SK-MEL-5 (cell line): Measurements from ENCODE around the gene TLE4. TPM values are rescaled to one million over a fixed set of nuclear protein-coding genes. Genes with fewer than 3 reads are reported as not detected.

Experiments
- DNase-seq: peaks from one replicate; pipeline ENCODE4 v3.0.0-alpha.2; 2016; ENCODE audit warnings: low read depth, low spot score
- in situ Hi-C: cut with HindIII; loops from 2 replicates; pipeline ENCODE4 v1.10.0; 2016; ENCODE audit warnings: low sequenced_read_pairs, high pct_unique_total_duplicates, low pct_unique_long_range_greater_than_20kb
- total RNA-seq: library from RNA; depleted of rRNA; stranded (reverse); fragments of >200 nt; shearing (Covaris generic); gene quantifications from 2 replicates; pipeline ENCODE4 v1.2.3, GENCODE V29; 2014

TLE4 gene
- total RNA-seq, 1 experiment from 2014 or later, result 1.3 TPM

- in situ Hi-C loops, result no loop called here
- no peak for DNase-seq
Observed at GRCh38 chr9:79667120-79667519, 95.4 kb downstream of the TLE4 start.

DNA sequence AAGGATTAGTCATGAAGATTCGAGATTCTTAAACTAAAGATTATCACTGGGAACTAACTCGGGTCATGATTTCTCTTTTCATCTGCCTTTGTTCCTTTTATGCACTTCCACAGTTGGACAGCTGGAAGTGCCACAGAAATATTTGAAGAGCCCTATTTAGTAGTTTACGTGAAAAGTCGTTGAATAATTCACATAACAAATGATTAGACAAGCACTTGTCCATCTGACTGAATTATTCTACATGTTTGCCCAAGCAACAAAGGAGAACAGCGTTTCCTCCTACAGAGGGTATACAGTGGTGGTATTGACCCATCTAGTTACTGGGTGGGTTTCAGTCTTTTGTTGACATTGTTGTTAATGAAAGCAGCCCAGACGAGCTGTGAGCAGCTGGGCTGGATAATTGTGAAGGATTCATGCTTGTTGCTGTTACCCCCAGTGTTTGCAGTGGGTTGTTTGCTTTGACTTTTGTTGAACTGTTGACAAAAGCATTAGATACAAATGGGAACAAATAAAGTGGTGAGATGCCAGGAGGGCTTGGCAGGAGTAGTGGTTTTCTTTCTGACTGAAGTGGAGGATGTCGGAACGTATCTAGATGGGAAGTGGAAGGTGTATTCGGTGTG, 96.2 kb downstream of the TLE4 start:
- in situ Hi-C loops, result no loop called here
- no peak for DNase-seq

DNA sequence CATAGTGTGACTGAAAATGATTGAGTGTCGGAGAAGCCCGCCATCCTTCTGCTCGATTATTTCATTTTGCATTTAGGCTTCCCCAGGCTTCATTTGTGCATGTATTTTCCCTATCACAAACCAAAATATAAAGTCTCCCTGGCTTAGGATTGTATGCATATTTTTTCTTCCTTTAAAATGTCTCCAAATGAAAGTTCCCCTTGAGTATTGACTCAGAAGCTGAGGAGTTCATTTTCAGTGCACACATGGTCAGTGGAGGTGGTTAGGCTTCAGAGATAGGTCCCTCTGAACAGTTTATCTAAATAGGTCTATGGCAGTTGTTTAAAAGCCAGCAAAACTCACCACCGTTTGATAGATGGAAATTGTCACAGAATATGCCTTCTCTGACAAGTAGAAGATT, 97.2 kb downstream of the TLE4 start:
- no peak for DNase-seq
- in situ Hi-C loops, result no loop called here

GRCh38 chr9:79670269-79670961, 98.7 kb downstream of the TLE4 start:
- in situ Hi-C loops, result no loop called here
- no peak for DNase-seq

DNA sequence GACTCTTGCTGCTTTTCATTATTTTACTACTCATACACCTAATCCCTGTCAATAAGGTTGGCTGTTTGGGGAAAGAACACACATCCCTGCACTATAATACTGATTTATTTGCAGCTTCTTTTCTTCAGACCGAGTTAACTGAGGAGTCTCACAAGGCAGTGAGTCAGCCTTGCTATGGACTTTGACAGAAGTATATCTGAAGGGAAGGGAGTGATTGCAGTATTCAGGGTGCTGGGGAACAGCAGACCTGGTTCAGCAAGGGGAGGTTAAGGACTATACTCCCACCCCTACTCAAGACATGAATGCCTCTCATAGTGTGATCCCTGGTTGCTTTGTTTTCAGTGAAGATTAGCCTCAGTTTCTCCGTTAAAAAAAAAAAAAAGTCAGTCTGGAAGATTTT, 99.8 kb downstream of the TLE4 start:
- DNase-seq, result no peak
- in situ Hi-C loops, result no loop called here

DNA sequence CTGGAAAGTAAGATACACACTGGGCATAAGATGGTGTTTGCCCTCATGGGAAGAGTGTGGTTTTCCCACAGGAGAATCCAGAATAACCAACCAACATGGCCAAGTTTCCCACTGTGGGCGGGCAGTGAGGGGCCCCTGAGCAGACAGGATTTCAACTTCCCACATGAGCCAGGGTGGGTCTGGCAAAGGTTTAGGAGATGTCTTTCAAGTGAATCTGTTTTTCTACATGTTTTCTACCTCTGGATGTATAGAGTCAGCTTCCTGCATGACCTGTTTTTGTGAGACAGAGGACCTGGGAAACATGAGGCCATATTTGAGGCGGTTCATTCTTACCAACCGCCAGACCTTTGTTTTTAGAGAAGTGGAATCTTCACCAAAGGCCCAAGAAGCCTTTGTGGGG, 100.5 kb downstream of the TLE4 start:
- no peak for DNase-seq
- in situ Hi-C loops, result no loop called here

GRCh38 chr9:79672891-79673290, 101.1 kb downstream of the TLE4 start:
- in situ Hi-C loops, result no loop called here
- DNase-seq, result no peak

DNA sequence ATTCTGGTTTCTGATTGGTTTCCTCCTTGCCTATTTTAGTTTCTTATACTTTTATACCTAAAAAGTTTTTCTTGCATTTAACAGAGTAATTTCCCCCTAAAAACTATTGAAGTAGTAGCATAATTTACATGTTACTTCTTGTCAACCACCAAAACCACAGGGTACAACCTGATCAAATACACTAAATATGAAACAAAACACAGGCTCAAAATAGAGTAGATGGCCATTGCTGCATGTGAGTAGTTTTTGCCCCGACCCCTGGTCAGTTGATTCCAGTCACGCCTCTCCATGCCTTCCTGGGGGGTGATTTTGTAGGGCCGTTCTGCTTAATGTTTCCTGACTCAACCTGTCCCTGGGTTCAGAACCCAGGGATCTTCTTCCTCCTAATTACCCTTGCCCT, 101.8 kb downstream of the TLE4 start:
- no peak for DNase-seq
- in situ Hi-C loops, result no loop called here

- no peak for DNase-seq
- in situ Hi-C loops, result no loop called here
Observed at GRCh38 chr9:79674052-79674777, 102.5 kb downstream of the TLE4 start.

- in situ Hi-C loops, result no loop called here
- DNase-seq, result no peak
Observed at GRCh38 chr9:79681576-79681975, 109.8 kb downstream of the TLE4 start.

DNA sequence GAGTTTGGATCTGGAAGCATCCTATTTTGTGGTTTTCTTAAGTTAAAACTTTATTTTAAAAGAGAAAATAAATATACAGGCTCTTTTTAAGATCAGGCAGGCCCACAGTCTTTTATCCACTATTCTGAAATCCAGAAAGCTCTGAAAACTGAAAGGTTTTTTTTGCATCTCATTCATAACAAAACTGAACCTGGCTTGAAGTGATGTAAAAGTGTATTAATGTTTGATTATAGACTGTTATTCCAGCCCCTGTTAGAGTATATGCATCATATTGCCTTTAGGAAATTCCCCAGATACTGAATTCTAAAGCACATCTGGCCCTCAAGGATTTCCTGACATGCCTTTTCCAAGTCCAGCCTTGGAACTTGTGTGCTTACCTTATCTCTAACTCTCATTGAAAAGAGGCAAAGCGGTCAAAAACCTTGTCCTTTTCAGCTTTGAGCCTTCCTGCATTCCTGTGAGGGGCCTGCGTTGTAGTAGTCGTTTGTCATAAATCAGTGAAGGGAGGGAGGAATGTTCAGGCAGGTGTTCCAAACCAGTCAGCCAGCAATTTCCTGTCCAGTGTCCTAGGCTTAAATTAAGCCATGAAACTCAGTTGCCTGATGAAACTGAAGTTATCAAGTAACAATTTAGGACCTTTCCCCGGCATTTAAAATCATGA, 110.4 kb downstream of the TLE4 start:
- in situ Hi-C loops, result no loop called here
- DNase-seq, result no peak

DNA sequence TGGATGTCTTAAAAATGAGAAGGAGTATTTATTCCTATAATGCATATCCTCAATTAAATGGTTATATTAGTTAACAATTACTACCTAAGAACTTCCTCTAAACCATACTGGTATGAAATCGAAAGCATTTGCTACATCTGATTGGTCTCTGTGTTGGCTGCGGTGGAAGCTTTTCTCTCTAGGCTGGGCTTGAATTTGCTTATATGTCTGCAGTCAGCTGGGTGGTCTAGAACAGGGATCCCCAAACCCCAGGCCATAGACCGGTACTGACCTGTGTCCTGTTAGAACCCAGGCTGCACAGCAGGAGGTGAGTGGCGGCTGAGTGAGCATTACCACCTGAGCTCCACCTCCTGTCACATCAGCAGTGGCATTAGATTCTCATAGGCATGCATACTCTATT, 112.3 kb downstream of the TLE4 start:
- in situ Hi-C loops, result no loop called here
- no peak for DNase-seq

GRCh38 chr9:79684711-79685575, 113.2 kb downstream of the TLE4 start:
- DNase-seq, result no peak

DNA sequence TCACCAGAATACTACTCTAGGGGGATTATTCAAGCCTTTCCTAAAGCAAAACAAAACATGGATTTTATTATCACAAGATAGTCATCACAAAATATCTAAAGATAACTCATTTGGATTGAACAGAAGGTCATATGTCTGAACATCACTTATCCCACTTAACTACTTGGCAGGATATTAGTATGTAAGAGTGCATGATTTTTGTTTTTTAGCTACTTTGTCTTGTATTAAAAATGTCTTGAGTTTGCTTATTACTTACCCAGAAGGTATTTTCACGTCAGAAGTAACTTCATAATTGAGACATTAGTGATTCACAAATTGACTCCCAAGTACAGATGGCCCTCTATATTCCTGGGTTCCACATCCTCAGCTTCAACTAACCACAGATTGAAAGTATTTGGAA, 113.8 kb downstream of the TLE4 start:
- in situ Hi-C loops, result no loop called here
- no peak for DNase-seq

More at GRCh38 chr9:79684711-79685575, 113.2 kb downstream of the TLE4 start:
- in situ Hi-C loops, result no loop called here

DNA sequence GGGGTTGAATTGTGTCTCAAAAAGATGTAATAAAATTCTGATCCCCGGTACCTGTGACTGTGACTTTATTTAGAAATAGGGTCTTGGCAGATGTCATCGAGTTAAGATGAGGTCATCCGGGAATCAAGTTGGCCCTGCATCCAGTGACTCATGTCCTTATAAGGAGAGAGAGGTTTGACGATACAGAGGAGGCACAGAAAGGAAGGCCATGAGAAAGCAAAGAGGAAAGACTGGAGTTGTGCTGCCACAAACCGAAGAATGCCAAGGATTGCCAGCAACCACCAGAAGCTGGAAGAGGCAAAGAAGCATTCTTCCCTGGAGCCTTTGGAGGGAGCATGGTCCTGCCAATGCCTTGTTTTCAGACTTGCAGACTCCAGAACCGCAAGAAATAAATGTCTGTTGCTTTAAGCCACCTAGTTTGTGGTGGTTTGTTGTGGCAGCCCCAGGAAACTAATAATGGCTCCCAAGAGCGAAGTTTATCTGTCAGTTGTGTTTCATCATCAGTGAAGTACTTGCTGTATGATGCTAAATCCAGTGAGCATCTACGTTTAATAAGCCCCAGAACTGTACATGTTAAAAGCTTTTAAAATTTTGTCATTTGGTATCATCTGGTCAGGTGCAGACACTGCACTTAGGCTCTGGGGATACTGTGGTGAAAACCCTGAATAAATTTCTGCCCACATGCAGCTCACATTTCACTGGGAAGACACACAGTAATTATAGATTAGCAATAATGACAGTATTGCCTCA, 114.8 kb downstream of the TLE4 start:
- in situ Hi-C loops, result no loop called here
- DNase-seq, result no peak

DNA sequence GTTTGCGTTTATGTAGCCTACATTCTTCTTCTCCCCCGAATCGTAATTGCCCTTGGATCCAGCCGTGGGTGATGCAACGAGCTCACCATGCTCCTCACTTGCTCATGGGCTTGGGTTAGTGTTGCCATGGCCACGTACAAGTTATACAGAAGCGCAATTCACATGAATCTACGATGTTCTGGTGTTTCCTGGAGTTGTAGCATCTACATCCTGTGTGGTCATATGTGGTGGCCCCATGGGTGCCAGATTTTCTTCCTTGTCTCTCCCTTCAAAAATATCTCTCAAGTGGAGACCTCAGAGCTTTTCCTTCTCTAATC, 115.3 kb downstream of the TLE4 start:
- no peak for DNase-seq
- in situ Hi-C loops, result no loop called here

GRCh38 chr9:79688363-79688762, 116.6 kb downstream of the TLE4 start:
- DNase-seq, result no peak
- in situ Hi-C loops, result no loop called here
